Endothelial cell of umbilical vein (primary cell): Measurements from ENCODE around the gene BTBD8. TPM values are rescaled to one million over a fixed set of nuclear protein-coding genes. Genes with fewer than 3 reads are reported as not detected.

Experiments
- BruUV-seq: library from RNA; stranded (reverse); fragments of 400-500 nt; replicated peaks from 2 replicates; lab custom pipeline; 2021; lab: Mats Ljungman, UMichigan
- CTCF ChIA-PET: fragments of 300-600, 350-600 bp; sonication (Branson Sonifier 250); formaldehyde crosslinking; loops from one replicate; lab custom pipeline; 2021; ENCODE audit warnings: antibody characterized with exemption, inconsistent platforms; lab: Charles Lee
- POLR2A ChIA-PET: fragments of 300-600, 350-600 bp; sonication (Branson Sonifier 250); formaldehyde crosslinking; loops from one replicate; lab custom pipeline; 2021; ENCODE audit warnings: antibody characterized with exemption, inconsistent platforms; lab: Charles Lee
- DNase-seq: peaks from one replicate; pipeline ENCODE4 v3.0.0-alpha.2; 2011; ENCODE audit warnings: low read depth, low spot score
- FAIRE-seq: peaks from 2 replicates; lab custom pipeline; 2011; peaks lifted over from hg19 to GRCh38; lab: Jason Lieb, UNC
- H2AFZ ChIP-seq: 2 replicates; pipeline ENCODE4 v1.6.0; 2012; ENCODE audit warnings: low read depth, low read length, control low read depth, inconsistent platforms
- H3K27ac ChIP-seq: 2 replicates; pipeline ENCODE4 v1.5.1; 2011; ENCODE audit warnings: low read depth, mild to moderate bottlenecking, control low read depth, low read length, moderate library complexity; ENCODE audit not compliant: insufficient read depth
- H3K27me3 ChIP-seq, 2 experiments: 2 replicates each; pipeline versions ENCODE4 v1.6.0 to v1.6.1; 2011; ENCODE audit warnings: low read length in 2 of 2, mixed read lengths in 1 of 2; ENCODE audit not compliant: control insufficient read depth in 2 of 2, insufficient read depth in 2 of 2
- H3K36me3 ChIP-seq, 2 experiments: 2 replicates in 1 of 2; 3 replicates in 1 of 2; pipeline ENCODE4 v1.5.1; 2011; ENCODE audit warnings: low read length in 2 of 2, mild to moderate bottlenecking in 1 of 2, moderate library complexity in 1 of 2; ENCODE audit not compliant: control insufficient read depth in 2 of 2, insufficient read depth in 2 of 2; ENCODE audit errors: extremely low read depth in 1 of 2
- H3K4me1 ChIP-seq: 3 replicates; pipeline ENCODE4 v1.5.1; 2011; ENCODE audit warnings: mild to moderate bottlenecking, low read length; ENCODE audit not compliant: control insufficient read depth, insufficient read depth; ENCODE audit errors: extremely low read depth
- H3K4me2 ChIP-seq: 2 replicates; pipeline ENCODE4 v1.6.1; 2011; ENCODE audit warnings: low read length, control low read depth, mixed read lengths; ENCODE audit not compliant: insufficient read depth
- H3K4me3 ChIP-seq, 3 experiments: fragments of 200-600 bp in 1 of 3; sonication (generic), shearing (Covaris generic) in 1 of 3; replicated peaks in 1 of 3; 2 replicates each; pipeline ENCODE4 v1.5.1; 2011 to 2016; ENCODE audit warnings: control low read depth in 3 of 3, low read length in 3 of 3, mild to moderate bottlenecking in 2 of 3, inconsistent platforms in 1 of 3, low read depth in 1 of 3, moderate library complexity in 1 of 3; ENCODE audit not compliant: insufficient read depth in 1 of 3
- H3K79me2 ChIP-seq: 2 replicates; pipeline ENCODE4 v1.6.0; 2012; ENCODE audit warnings: low read length, inconsistent platforms; ENCODE audit not compliant: control insufficient read depth, insufficient read depth
- H3K9ac ChIP-seq: replicated peaks from 2 replicates; pipeline ENCODE3; 2011; ENCODE audit warnings: low read length, control low read depth; ENCODE audit not compliant: insufficient read depth; ENCODE audit errors: extremely low read depth
- H3K9me1 ChIP-seq: replicated peaks from 3 replicates; pipeline ENCODE4 v1.6.0; 2011; ENCODE audit warnings: mild to moderate bottlenecking, low read length; ENCODE audit not compliant: control insufficient read depth, insufficient read depth; ENCODE audit errors: extremely low read depth
- H3K9me3 ChIP-seq: replicated peaks from 2 replicates; pipeline ENCODE4 v1.5.1; 2012; ENCODE audit warnings: low read length, inconsistent platforms; ENCODE audit not compliant: control insufficient read depth, insufficient read depth
- H4K20me1 ChIP-seq: replicated peaks from 2 replicates; pipeline ENCODE3; 2011; ENCODE audit warnings: mild to moderate bottlenecking, low read length; ENCODE audit not compliant: control insufficient read depth, insufficient read depth; ENCODE audit errors: extremely low read depth
- CTCF ChIP-seq, 2 donors: IDR thresholded peaks; 1 replicate in 1 of 2; 2 replicates in 1 of 2; pipeline ENCODE4 v1.5.1; 2011; ENCODE audit warnings: low read length in 2 of 2, mild to moderate bottlenecking in 2 of 2, moderate library complexity in 2 of 2, control low read depth in 1 of 2, inconsistent platforms in 1 of 2, low read depth in 1 of 2; ENCODE audit not compliant: insufficient read depth in 1 of 2; ENCODE audit errors: extremely low read depth in 1 of 2
- EZH2 ChIP-seq: IDR thresholded peaks from 2 replicates; pipeline ENCODE4 v1.6.1; 2012; ENCODE audit warnings: borderline replicate concordance, low read depth, mild to moderate bottlenecking, moderate library complexity, low read length, inconsistent platforms; ENCODE audit not compliant: severe bottlenecking
- FOS ChIP-seq: IDR thresholded peaks from 2 replicates; pipeline ENCODE4 v1.6.1; 2011; ENCODE audit warnings: mild to moderate bottlenecking, low read length, moderate library complexity, borderline replicate concordance; ENCODE audit not compliant: insufficient read depth
- GATA2 ChIP-seq: IDR thresholded peaks from 2 replicates; pipeline ENCODE4 v1.7.0; 2011; ENCODE audit warnings: low read depth, mild to moderate bottlenecking, moderate library complexity, mixed read lengths, low read length; ENCODE audit not compliant: insufficient read length, insufficient read depth
- JUN ChIP-seq: IDR thresholded peaks from 2 replicates; pipeline ENCODE4 v1.6.1; 2011; ENCODE audit warnings: borderline replicate concordance, low read depth; ENCODE audit not compliant: insufficient read length, insufficient read depth
- MAX ChIP-seq: IDR thresholded peaks from 2 replicates; pipeline ENCODE4 v1.6.1; 2011; ENCODE audit not compliant: insufficient read depth, insufficient read length
- MYC ChIP-seq: IDR thresholded peaks from one replicate; pipeline ENCODE4 v1.6.1; 2011; ENCODE audit warnings: mild to moderate bottlenecking, low read depth, low read length
- POLR2A ChIP-seq: IDR thresholded peaks from 2 replicates; pipeline ENCODE4 v1.6.1; 2012; ENCODE audit warnings: low read depth, mild to moderate bottlenecking, control low read depth, low read length
- POLR2AphosphoS5 ChIP-seq: IDR thresholded peaks from 2 replicates; pipeline ENCODE4 v1.6.1; 2012; ENCODE audit warnings: low read depth, mild to moderate bottlenecking, control low read depth, low read length, moderate library complexity; ENCODE audit not compliant: insufficient read depth
- dilution Hi-C: fragments of 300-500 bp; cut with MboI; formaldehyde crosslinking; loops from one replicate; pipeline ENCODE4 v1.15.0; 2019; ENCODE audit warnings: low sequenced_read_pairs; ENCODE audit not compliant: extremely low pct_ligation_motif_present
- intact Hi-C: fragments of 100-400 bp; cut with micrococcal nuclease; formaldehyde crosslinking; loops from one replicate; pipeline ENCODE4 v1.10.0; 2022
- polyA plus RNA-seq, 4 experiments: library from polyadenylated mRNA; depleted of rRNA in 3 of 4; stranded (reverse) in 3 of 4; unstranded in 1 of 4; fragments of >200 nt; gene quantifications; 2 replicates each; pipeline versions ENCODE4 v1.2.1 to v1.2.3, GENCODE V29; 2011 to 2012; ENCODE audit warnings: missing spikeins in 1 of 4
- total RNA-seq: library from RNA; stranded (reverse); gene quantifications from 2 replicates; pipeline ENCODE4 v1.2.3, GENCODE V29; 2021

Gene BTBD8
- total and polyA plus RNA-seq, 2 donors (not counting 3 experiments of a cell fraction or from before 2014, with no cell fraction given), result 0.36 to 1.7 TPM

DNA sequence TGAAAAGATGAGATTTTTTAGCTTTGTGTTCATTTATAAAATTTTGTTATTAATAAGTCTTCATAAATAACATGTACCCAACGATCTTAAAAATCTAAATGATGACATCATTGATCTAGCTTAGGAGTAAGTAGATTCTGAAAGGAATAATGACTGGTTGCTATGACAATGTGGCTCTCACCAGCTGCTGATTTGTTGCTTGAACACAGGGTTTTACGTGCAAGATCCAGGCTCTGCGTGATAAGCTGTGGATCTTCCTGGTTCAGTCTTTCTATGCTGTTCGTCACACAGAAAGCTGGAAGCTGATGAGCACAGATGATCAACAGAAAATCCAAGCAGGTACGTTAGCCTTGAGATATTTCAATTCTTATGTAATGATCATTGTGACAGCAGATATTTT, 88.5 kb downstream of the BTBD8 start:
- FAIRE-seq (no peak), DNase-seq (no peak)
- no peaks in the 10 kb centered on the region for H3K4me1 ChIP-seq
- H3K9me1 ChIP-seq, result no peaks in the 10 kb centered on the region
- CTCF ChIA-PET, result interaction anchor here (0.6 to 1.4 kb wide), 2 partner anchors 23 to 36 kb away, joined by 3 read pairs; no protein-coding TSS in a partner anchor
- no peak overlapping the region for H3K4me2 ChIP-seq
- H3K27me3 ChIP-seq, result no peaks in the 10 kb centered on the region
- no peaks in the 10 kb centered on the region for H3K79me2 ChIP-seq
- H4K20me1 ChIP-seq, result no peaks in the 10 kb centered on the region
- no peak overlapping the region for H3K9ac ChIP-seq
- POLR2A ChIA-PET, result no interaction called here
- TF ChIP-seq MYC (no peak), JUN (no peak), GATA2 (no peak), MAX (no peak), CTCF (IDR thresholded peaks at IDR 0.05; ENCODE audit: extremely low read depth in 1 of 2, insufficient read depth in 1 of 2, low read depth in 1 of 2, low read length in 2 of 2) (no peak), FOS (no peak), EZH2 (no peak), POLR2AphosphoS5 (no peak), POLR2A (no peak)
- H3K4me3 ChIP-seq, result no peak overlapping the region
- H3K9me3 ChIP-seq, result no peaks in the 10 kb centered on the region
- no peak overlapping the region for H3K27ac ChIP-seq
- intact Hi-C loops, result no loop called here
- no TSS peak for BruUV-seq
- no peaks in the 10 kb centered on the region for H3K36me3 ChIP-seq
- H2AFZ ChIP-seq, result no peak overlapping the region
- dilution Hi-C loops, result no loop called here
